Measurements from ENCODE around the gene ARPP19.
"Not testable (repeated sequence)": the region's sequence is repeated elsewhere in the genome, so short reads cannot be mapped to it uniquely, and the experiment has no call there.

Gene ARPP19

DNA sequence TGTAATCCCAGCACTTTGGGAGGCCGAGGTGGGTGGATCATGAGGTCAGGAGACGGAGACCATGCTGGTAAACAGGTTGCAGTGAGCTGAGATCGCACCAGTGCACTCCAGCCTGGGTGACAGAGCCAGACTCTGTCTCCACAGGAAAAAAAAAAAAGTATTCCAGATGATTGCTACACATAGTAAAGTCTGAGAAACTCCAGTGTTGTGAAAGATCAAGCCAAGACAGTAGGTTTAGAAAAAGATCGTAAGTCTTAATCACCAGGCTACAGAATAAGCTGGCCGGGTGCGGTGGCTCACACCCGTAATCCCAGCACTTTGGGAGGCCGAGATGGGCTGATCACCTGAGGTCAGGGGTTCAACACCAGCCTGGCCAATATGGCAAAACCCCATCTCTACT, 56.0 kb downstream of the ARPP19 start:
- not testable (repeated sequence) for DNase-seq (ENCODE audit: low read depth)

DNA sequence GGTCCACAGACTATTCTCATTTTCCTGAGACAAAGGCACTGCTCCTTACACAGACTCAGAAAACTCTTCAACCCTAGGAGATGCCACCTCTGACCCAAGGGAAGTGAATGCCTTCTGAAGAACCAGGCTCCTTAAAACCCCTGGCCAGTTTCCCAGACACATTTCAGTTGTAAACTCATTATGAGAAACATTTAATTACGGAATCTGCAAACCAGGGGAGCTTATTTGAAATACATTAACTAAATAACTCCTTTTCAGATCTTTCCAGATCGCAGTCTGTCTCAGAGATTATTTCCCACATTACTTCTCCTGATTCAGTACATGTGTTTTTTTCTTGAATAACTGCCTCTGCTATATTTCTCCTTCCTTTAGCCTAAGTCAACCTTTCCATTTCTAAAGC, 57.7 kb downstream of the ARPP19 start:
- DNase-seq (ENCODE audit: low read depth) = no peak

DNA sequence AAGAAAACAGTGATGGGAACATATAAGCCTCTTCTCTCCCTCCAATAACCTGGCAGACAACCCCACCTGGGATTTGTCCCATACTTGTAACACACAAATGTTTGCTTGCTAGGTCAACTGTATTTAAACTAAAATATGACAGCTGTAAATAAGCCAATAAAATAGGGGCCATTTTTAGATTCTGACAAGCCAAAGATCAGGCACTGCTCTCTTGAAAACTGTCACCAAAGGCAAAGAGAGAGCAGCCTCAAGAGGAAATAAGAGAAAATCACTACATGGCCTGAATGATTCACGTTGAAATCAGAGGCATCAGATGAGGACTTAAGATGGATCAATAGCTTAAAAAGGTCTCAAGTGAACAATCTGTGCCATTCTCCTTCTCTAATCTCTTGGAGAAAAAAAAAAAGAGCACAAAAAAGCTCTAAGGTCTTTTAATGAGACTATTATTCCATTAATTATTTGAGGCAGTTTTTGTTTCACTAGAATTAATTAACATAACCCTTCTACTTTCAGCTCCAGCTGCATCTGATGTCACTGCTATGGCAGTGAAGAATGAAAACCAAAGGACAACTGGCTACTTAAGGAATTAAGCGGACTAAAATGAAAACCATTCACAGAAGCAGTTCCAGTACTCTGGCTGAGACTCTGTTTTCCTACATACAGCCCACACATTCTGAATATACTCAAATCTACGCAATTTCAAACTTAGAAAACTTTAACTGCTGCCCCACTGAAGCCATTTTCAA, 59.2 kb downstream of the ARPP19 start:
- no peak for DNase-seq (ENCODE audit: low read depth)

DNA sequence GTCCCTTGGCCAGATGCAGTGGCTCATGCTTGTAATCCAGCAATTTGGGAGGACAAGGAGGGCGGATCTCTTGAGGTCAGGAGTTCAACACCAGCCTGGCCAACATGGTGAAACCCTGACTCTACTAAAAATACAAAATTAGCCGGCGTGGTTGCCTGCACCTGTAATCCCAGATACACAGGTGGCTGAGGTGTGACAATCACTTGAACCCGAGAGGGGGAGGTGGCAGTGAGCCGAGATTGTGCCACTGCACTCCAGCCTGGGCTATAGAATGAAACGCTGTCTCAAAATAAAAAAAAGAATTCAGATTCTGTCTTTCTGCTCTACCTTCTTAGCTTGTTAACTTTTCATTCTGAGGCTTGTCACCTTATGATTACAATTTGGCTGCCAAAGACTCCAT, 62.3 kb downstream of the ARPP19 start:
- no peak for DNase-seq (ENCODE audit: low read depth)

DNA sequence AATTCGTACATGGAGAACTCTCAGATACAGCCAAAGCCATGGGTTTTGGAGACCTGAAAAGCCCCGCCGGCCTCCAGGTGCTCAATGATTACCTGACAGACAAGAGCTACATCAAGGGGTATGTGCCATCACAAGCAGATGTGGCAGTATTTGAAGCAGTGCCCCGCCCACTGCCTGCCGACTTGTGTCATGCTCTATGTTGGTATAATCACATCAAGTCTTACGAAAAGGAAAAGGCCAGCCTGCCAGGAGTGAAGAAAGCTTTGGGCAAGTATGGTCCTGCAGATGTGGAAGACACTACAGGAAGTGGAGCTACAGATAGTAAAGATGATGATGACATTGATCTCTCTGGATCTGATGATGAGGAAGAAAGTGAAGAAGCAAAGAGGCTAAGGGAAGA, 63.7 kb downstream of the ARPP19 start:
- no peak for DNase-seq (ENCODE audit: low read depth)

DNA sequence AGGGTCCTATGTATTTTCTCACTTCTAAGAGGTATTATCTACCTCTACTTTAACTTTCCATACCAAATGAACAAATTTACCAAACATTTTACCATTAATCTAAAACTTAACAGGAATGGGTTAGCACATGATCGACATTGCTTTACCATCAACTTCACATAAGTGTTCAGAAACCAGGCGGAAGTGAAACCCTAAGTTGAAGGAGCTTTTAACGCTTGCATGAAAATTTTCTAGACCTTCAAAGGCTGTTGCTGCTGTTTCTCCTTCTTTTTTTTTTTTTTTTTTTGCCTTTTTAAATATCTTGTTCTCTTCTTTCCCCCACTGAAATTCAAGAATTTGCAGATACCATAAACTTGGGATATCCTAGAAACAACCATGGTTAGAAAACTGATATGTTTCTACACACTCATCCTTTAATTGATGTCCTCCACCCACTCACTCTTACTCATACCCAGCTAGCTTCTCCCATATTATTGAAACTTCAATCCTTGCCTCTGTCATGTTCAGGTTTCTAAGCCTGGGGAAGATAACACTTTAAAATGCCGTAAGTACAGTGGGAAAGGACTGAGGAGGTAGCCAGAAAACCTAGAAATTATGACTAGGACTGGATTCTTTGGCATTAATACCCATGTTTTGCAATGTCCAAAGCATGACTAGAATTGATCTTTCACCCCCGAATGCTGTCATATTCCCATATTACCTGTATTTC, 64.9 kb downstream of the ARPP19 start:
- DNase-seq (ENCODE audit: low read depth) = no peak

DNA sequence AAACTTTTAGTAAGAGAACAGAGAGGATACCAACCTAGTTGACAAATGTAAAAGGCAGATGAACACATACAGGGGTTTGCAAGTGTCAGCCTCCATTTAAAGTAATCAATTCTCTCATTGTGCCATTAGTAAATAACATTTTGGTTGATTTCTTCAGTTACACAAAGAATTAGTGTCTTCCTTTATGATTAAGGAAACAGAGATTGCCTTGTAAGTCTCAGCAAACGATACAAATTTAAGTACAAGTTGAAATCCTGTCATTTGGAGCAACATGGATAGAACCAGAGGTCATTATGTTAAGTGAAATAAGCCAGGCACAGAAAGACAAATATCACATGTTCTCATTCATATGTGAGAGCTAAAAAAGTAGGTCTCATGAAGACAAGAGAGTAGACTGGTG, 66.2 kb downstream of the ARPP19 start:
- DNase-seq (ENCODE audit: low read depth) = no peak

DNA sequence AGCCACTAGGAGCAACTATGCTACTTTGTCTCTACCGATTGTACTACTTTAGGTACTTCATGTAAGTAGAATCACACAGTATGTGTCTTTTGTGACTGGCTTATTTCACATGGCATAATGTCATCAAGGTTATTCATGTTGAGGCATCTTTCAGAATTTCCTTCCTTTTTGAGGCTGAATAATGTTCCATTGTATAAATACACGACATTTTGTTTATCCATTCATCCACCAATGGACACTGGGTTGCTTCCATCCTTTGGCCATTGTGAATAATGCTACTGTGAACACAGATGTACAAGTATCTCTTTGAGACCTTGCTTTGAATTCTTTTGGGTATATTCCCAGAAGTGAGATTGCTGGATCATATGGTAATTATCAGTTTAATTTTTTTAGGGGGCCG, 69.3 kb downstream of the ARPP19 start:
- DNase-seq (ENCODE audit: low read depth) = no peak

DNA sequence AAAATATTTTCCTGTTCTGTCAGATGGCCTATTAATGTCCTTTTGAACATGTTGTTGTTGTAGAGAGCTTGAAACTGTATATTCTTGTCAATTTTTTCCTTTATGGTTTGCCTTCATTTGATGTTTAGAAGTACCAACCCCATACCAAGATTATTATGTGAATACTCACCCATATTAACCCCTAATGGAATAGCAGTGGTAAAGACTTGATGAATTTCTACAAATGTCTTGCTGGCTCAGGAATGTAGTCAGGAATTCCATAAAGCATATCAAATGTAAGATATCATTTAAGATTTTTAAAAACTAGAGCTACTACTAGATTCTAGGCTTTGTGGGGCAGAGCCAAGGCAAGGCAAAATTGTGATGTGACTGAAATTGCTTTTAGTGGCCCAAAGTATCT, 70.1 kb downstream of the ARPP19 start:
- DNase-seq (ENCODE audit: low read depth) = no peak

Data from GM04503 (cell line).